Cardiac muscle cell (in vitro differentiated cells and primary cell): ENCODE measurements around the gene EGFL7. TPM values are rescaled to one million over a fixed set of nuclear protein-coding genes. Genes with fewer than 3 reads are reported as not detected.

Experiments
- DNase-seq, 2 donors: peaks; one replicate each; pipeline versions ENCODE4 v3.0.0 to v3.0.0-alpha.2; 2010 to 2017; ENCODE audit warnings: low read depth in 1 of 2, low spot score in 1 of 2
- H3K27ac ChIP-seq: fragments of 200-600 bp; sonication (generic); 2 replicates; pipeline ENCODE4 v1.5.1; 2016
- H3K27me3 ChIP-seq: fragments of 200-600 bp; sonication (generic); 2 replicates; pipeline ENCODE4 v1.6.0; 2016; ENCODE audit warnings: control low read depth
- H3K36me3 ChIP-seq: fragments of 200-600 bp; sonication (generic); 2 replicates; pipeline ENCODE4 v1.5.1; 2016; ENCODE audit warnings: control low read depth
- H3K4me1 ChIP-seq: fragments of 200-600 bp; sonication (generic); 2 replicates; pipeline ENCODE4 v1.8.1; 2017; ENCODE audit warnings: low read depth, mild to moderate bottlenecking, mixed run types
- H3K4me3 ChIP-seq: fragments of 200-600 bp; sonication (generic); 2 replicates; pipeline ENCODE4 v1.5.1; 2016; ENCODE audit warnings: mild to moderate bottlenecking
- H3K9me3 ChIP-seq: fragments of 200-600 bp; sonication (generic); 2 replicates; pipeline ENCODE4 v1.5.1; 2017; ENCODE audit warnings: low read depth, mild to moderate bottlenecking, control low read depth
- polyA plus RNA-seq: library from polyadenylated mRNA; unstranded; fragments of >200 nt; fragmentation: Nextera tagmentation; extraction: Ambion mirVana; gene quantifications from 2 replicates; pipeline ENCODE4 v1.2.1, GENCODE V29; 2016
- total RNA-seq: library from RNA; depleted of rRNA; stranded (reverse); fragments of >200 nt; gene quantifications from 2 replicates; pipeline ENCODE4 v1.2.3, GENCODE V29; 2016
- TF ChIP-seq, protein P1 (sequence below): IDR thresholded peaks from 2 replicates; pipeline ENCODE4 v1.5.1; 2012; ENCODE audit warnings: low read depth, mild to moderate bottlenecking, low read length

EGFL7 gene
- total and polyA plus RNA-seq, 2 experiments from 2014 or later: 50.9 to 82.9 TPM

DNA sequence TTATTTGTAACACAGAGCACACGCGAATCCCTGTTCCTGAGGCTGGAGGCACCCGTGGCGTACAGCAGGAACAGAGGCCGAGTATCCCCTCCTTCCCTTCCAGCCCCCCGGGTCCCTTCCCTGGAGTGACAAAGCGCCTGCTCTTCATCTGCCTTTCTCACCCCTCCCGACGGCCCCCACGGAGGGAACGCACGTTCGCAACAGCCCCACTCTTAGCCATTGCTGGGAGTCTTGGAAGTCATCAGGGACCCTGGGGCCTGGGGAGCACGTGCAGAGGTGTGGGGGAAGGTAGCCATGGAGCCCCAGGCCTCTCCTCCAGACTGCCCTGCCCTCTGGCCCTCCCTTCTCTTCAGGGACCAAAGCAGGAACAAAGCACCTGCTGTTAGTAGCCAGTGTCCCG, 22.1 kb downstream of the EGFL7 start:
- no peak for DNase-seq
- Histone ChIP-seq H3K27me3 (no peaks in the 10 kb centered on the region), H3K36me3 (no peaks in the 10 kb centered on the region), H3K27ac (no peak overlapping the region), H3K4me3 (no peak overlapping the region), H3K4me1 (peaks cover 11% of the 10 kb centered on the region), H3K9me3 (no peaks in the 10 kb centered on the region)
- TF ChIP-seq, protein P1, sequence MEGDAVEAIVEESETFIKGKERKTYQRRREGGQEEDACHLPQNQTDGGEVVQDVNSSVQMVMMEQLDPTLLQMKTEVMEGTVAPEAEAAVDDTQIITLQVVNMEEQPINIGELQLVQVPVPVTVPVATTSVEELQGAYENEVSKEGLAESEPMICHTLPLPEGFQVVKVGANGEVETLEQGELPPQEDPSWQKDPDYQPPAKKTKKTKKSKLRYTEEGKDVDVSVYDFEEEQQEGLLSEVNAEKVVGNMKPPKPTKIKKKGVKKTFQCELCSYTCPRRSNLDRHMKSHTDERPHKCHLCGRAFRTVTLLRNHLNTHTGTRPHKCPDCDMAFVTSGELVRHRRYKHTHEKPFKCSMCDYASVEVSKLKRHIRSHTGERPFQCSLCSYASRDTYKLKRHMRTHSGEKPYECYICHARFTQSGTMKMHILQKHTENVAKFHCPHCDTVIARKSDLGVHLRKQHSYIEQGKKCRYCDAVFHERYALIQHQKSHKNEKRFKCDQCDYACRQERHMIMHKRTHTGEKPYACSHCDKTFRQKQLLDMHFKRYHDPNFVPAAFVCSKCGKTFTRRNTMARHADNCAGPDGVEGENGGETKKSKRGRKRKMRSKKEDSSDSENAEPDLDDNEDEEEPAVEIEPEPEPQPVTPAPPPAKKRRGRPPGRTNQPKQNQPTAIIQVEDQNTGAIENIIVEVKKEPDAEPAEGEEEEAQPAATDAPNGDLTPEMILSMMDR: no peak

DNA sequence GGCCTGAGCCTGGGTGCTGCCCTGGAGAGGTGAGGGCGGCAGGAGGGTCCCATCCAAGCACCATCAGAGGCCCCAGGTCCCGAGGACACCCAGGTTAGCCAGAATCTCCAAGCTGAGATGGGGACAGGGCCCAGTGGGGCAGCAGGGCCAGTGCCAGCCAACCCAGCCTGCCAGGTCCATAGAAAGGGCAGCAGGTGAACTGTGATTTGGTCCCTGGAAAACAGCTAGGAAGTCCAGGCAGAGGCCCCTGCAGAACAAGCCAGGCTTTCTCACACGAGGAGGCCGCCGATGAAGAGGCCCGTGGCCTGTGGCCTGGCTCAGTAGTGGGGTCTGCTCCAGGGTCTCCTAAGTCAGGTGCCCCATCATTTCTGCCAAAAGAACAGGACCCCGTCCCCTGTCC, 22.5 kb downstream of the EGFL7 start:
- TF ChIP-seq, protein P1: no peak
- Histone ChIP-seq H3K36me3 (no peaks in the 10 kb centered on the region), H3K4me1 (peaks cover 11% of the 10 kb centered on the region), H3K4me3 (no peak overlapping the region), H3K27ac (no peak overlapping the region), H3K27me3 (no peaks in the 10 kb centered on the region), H3K9me3 (no peaks in the 10 kb centered on the region)
- DNase-seq: no peak

DNA sequence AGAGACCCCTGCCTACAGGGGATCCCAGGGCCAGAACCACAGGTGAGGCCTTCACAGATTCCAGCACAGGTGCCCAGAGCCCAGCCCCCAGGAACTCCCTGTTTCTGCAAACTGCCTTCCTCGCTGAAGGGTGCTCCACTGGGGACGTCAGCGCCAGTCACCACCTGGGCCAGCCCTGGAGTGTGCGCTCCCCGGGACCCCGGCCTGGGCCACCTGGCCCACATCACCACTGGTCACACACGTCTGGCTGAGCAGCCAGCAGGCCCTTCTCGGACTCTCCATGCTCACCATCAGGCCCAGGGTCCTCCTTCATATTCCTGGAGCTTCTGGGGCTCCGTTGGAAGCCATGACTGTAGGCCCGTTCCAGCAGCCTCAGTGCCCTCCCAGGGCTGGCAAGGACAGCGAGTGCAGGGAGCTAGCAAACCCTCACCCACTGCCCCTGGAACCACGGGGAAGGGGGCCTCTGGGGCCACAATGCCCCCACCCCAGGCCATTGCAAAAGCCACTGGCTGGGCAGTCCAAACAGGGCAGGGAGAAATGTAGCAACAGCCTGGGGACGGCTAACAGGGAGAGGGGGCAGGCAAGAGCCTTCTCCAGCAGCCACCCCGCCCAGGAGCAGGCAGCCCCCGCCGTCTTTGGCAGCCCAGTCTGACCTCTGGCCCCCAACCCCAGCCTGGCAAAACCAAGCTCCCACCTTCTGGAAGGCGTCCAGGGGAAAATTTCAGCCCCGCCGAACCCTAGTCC, 23.2 kb downstream of the EGFL7 start:
- Histone ChIP-seq H3K9me3 (no peaks in the 10 kb centered on the region), H3K27me3 (no peaks in the 10 kb centered on the region), H3K36me3 (no peaks in the 10 kb centered on the region), H3K27ac (no peak overlapping the region), H3K4me3 (peak overlapping the region; percentile 62), H3K4me1 (peaks cover 11% of the 10 kb centered on the region)
- no peak for DNase-seq
- TF ChIP-seq, protein P1: peak; percentile 6

DNA sequence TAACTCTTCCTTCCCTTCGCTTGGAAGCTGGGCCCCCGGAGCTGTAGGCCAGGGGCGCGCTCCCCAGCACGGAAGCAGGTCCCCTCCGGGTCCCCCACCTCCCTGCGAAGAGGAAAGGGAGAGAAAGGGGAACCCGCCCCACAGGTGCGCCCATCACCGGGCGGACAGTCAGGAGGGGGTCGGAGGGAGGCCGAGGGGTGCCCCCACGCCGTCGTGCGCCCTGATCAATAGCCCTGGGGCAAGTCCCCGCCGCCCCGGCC, 23.7 kb downstream of the EGFL7 start:
- Histone ChIP-seq H3K4me3 (peak overlapping the region; percentile 62), H3K9me3 (no peaks in the 10 kb centered on the region), H3K27me3 (no peaks in the 10 kb centered on the region), H3K36me3 (no peaks in the 10 kb centered on the region), H3K27ac (no peak overlapping the region), H3K4me1 (peaks cover 11% of the 10 kb centered on the region)
- DNase-seq: no peak
- TF ChIP-seq, protein P1: no peak

DNA sequence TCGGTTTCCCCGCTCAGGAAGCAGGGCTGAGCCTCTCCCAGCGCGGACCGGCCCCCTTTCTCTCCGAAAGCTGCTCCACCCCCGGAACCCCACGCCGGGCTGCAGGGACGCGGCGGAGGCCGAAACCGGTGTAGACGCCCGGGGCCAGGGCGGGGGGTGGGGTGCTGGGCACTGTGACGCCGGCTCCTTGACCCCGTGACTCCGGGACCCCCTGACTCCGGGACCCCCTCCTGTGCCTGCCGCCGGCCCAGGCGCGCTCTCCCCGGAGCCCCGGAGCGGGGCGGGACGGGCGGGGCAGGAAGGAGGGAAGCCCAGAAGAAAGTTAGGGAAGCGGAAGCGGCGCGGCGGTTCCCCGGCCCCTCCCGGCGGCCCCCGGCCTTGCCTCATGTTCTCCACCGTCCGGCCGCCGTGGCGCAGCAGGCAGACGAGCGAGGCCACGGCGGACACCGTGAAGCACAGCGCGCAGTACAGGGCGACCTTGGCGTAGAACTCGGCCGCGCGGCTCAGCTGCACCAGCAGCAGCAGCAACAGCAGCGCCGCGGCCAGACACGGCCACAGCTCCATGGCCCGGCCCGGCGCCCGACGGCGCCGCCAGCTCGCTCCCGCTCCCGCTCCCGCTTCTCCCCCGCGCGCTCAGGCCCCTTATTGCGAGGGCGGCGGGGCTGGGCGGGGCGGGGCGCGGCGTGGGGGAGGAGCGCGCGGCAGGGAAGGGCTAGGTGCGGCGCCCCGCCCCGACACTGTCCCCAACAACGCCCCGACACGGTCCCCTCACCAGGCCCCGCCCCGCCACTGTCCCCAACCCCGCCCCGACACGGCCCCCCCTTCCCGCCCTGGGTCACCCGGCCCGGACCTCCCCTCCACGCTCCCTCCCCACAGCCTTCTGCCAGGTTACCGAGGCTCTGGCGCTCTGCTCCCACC, 24.3 kb downstream of the EGFL7 start, which contains the start of gene AGPAT2:
TSS of gene AGPAT2 (minus strand) at position 664 of the 918 bp plus-strand sequence. CDS start at position 564, 100 bp downstream.
- Histone ChIP-seq H3K27me3 (no peaks in the 10 kb centered on the region), H3K4me1 (peaks cover 11% of the 10 kb centered on the region), H3K4me3 (peak within 1 kb of the TSS; percentile 62), H3K27ac (no peak within 1 kb of the TSS), H3K9me3 (no peaks in the 10 kb centered on the region), H3K36me3 (no peaks in the 10 kb centered on the region)
- TF ChIP-seq, protein P1: no peak
- peak; percentile 58 to 75 for DNase-seq
